MG63 (cell line): ENCODE results near the gene TSHZ2. TPM values are rescaled to one million over a fixed set of nuclear protein-coding genes. Genes with fewer than 3 reads are reported as not detected.
"Not testable (repeated sequence)": the region's sequence is repeated elsewhere in the genome, so short reads cannot be mapped to it uniquely, and the experiment has no call there.

Source experiments
- DNase-seq: peaks from one replicate; pipeline ENCODE4 v3.0.0-alpha.2; 2020
- H3K27me3 ChIP-seq: fragments of 250-450 bp; sonication (Bioruptor Pico); 2 replicates; pipeline ENCODE4 v1.5.1; 2020; ENCODE audit warnings: mild to moderate bottlenecking, moderate library complexity
- H3K36me3 ChIP-seq: fragments of 250-450 bp; sonication (Bioruptor Pico); 2 replicates; pipeline ENCODE4 v1.5.1; 2020; ENCODE audit warnings: mild to moderate bottlenecking, moderate library complexity
- H3K4me3 ChIP-seq: fragments of 250-450 bp; sonication (Bioruptor Pico); 2 replicates; pipeline ENCODE4 v1.5.1; 2020; ENCODE audit warnings: mild to moderate bottlenecking, moderate library complexity
- H3K9me3 ChIP-seq: fragments of 250-450 bp; sonication (Bioruptor Pico); 2 replicates; pipeline ENCODE4 v1.5.1; 2020; ENCODE audit warnings: mild to moderate bottlenecking, moderate library complexity
- total RNA-seq: library from RNA; depleted of rRNA; stranded (reverse); fragments of >200 nt; shearing (Covaris generic); gene quantifications from 2 replicates; pipeline ENCODE4 v1.2.3, GENCODE V29; 2014; ENCODE audit warnings: low replicate concordance

Gene TSHZ2
- total RNA-seq, 1 experiment from 2014 or later = not detected

DNA sequence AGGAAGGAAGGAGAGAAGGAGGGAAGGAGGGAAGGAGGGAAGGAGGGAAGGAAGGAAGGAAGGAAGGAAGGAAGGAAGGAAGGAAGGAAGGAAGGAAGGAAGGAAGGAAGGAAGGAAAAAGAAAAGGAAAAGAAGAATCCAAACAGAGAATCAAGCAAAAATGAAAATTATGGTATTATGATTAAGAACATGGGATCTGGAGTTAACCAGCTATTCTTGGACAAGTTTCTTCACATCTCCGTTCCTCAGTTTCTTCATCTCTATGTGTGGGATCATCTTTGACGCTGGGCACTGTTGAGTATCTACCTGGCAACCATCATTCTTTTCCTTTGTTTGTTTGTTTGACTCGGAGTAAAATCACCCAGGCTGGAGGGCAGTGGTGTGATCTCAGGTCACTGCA is 549.9 kb downstream of the TSHZ2 start:
- Histone ChIP-seq H3K9me3 (no peaks in the 10 kb centered on the region), H3K36me3 (no peaks in the 10 kb centered on the region), H3K27me3 (no peaks in the 10 kb centered on the region), H3K4me3 (no peak overlapping the region)
- no peak for DNase-seq

DNA sequence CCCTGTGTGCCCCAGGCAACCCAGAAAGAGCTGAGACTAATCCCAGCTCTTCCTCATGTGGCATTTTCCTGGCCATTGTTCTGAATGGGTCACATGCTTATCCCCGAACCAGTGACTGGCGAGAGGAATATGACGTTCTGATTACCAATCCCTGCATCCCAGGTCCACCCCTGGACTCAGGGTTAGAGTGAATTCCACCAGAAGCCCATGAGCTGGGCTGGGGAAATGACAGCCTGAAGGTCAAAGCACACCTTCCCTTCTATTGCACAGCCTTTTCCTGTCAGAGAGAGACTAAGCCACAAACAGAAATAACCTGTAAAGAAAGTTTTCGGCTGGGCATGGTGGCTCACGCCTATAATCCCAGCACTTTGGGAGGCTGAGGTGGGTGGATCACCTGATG is 550.5 kb downstream of the TSHZ2 start:
- Histone ChIP-seq H3K4me3 (no peak overlapping the region), H3K27me3 (no peaks in the 10 kb centered on the region), H3K36me3 (no peaks in the 10 kb centered on the region), H3K9me3 (no peaks in the 10 kb centered on the region)
- no peak for DNase-seq

DNA sequence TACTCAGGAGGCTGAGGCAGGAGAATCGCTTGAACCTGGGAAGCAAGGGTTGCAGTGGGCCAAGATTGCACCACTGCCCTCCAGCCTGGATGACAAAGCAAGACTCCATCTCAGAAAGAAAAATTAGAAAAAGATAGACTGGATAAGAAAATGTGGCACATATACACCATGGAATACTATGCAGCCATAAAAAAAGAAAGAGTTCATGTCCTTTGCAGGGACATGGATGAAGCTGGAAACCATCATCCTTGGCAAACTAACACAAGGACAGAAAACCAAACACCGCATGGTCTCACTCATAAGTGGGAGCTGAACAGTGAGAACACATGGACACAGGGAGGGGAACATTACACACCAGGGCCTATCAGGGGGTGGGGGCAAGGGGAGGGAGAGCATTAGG is 551.5 kb downstream of the TSHZ2 start:
- DNase-seq, H3K4me3 ChIP-seq, H3K9me3 ChIP-seq, H3K27me3 ChIP-seq, H3K36me3 ChIP-seq: not testable (repeated sequence)

DNA sequence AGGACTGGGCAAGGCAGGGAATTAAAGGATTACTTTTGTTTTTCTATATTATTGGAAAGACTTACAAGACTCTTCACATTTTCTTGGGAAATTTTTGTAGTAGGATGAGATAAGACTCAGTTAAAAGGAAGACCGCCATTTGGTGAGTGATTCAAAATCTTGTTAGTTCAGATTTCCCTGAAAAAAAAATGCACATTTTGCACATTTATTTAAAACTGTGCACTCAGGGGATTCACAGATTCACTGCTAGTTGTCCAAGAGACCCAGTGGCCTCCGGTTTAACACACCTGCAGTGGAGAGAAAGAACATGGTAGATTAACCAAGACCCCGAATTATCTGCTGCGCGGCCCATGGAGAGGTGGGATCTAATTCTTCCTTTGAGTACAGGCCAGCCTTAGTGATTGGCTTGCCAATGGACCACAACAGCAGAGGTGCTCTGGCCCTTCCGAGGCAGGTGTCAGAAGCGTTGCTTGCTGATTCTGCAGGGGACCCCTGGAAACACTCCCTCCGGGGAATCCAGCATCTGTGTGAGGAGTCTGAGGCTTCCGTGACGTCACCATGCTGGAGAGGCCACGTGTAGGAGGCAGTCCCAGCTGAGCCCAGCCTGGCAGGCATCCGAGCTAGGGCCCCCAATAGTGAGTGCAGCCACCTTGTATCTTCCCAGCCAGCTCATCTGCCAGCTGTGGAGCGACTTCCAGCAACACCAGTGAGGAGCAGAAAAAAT is 552.6 kb downstream of the TSHZ2 start:
- Histone ChIP-seq H3K4me3 (no peak overlapping the region), H3K36me3 (no peaks in the 10 kb centered on the region), H3K9me3 (no peaks in the 10 kb centered on the region), H3K27me3 (no peaks in the 10 kb centered on the region)
- DNase-seq = no peak

DNA sequence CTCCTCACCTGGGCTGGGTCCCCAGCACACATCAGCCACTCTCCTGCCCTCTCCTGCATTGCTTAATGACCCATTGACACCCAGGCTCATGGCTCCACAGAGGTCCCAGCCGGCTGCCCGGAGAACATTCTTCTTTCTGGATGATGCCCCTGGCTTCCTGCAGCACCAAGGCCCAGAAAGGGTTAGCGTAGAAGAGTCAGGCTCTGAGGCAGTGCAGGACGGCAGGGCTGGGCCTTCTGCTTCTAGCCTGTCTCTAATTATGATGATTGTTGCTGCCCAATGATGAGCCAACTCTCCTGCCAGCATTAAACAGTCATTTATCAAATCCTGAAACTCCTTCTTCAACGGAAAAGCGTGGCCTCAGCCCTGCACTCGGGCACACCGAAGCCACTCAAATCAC is 555.0 kb downstream of the TSHZ2 start:
- Histone ChIP-seq H3K27me3 (no peaks in the 10 kb centered on the region), H3K4me3 (no peak overlapping the region), H3K9me3 (no peaks in the 10 kb centered on the region), H3K36me3 (no peaks in the 10 kb centered on the region)
- no peak for DNase-seq

DNA sequence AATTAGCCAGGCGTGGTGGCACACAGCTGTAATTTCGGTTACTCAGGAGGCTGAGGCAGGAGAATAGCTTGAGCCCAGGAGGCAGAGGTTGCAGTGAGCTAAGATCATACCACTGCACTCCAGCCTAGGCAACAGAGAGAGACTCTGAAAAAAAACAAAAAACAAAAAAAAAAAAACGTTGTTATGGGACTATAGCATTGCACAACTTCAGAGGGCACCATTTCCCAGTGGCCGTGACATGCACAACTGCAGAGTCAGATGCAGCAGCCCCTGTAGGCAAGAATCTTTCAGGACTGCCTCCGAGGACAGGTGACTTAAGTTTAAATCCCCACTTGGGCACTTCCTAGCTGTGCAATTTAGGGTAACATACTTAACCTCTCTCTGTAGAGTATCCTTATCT is 557.5 kb downstream of the TSHZ2 start:
- Histone ChIP-seq H3K9me3 (no peaks in the 10 kb centered on the region), H3K27me3 (no peaks in the 10 kb centered on the region), H3K4me3 (no peak overlapping the region), H3K36me3 (no peaks in the 10 kb centered on the region)
- no peak for DNase-seq

DNA sequence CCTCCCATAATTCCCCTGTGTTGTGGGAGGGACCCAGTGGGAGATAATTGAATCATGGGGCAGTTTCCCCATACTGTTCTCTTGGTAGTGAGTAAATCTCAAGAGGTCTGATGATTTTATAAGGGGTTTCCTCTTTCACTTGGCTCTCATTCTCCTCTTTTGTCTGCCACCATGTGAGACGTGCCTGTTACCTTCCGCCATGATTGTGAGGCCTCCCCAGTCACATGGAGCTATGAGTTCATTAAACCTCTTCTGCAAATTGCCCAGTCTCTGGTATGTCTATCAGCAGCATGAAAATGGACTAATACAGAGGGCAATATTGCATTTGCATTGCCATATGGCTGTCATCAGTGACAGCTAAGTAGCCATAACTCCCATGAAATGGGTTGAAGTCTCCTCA is 558.3 kb downstream of the TSHZ2 start:
- Histone ChIP-seq H3K9me3 (no peaks in the 10 kb centered on the region), H3K27me3 (no peaks in the 10 kb centered on the region), H3K36me3 (no peaks in the 10 kb centered on the region), H3K4me3 (no peak overlapping the region)
- no peak for DNase-seq

DNA sequence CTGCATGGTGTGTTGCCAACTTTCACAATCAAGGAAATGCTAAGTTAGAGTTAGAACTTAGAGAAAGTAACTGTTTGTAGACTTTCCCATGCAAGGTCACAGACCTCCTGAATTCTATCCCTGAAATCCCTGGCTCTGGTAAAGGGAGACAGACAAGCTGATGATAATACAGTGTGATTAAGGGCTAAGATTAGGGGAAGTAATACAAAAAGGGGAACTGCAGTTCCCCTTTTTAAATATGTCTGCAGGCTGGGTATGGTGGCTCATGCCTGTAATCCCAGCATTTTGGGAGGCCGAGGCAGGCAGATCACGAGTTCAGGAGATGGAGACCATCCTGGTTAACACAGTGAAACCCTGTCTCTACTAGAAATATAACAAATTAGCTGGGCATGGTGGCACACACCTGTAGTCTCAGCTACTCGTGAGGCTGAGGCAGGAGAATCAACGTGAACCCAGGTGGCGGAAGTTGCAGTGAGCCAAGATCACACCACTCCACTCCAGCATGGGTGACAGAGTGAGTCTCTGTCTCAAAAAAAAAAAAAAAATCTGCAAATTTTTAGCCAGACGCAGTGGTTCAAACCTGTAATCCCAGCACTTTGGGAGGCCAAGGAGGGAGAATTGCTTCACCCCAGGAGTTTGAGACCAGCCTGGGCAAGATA is 560.6 kb downstream of the TSHZ2 start:
- H3K9me3 ChIP-seq, DNase-seq, H3K4me3 ChIP-seq, H3K27me3 ChIP-seq, H3K36me3 ChIP-seq: not testable (repeated sequence)

DNA sequence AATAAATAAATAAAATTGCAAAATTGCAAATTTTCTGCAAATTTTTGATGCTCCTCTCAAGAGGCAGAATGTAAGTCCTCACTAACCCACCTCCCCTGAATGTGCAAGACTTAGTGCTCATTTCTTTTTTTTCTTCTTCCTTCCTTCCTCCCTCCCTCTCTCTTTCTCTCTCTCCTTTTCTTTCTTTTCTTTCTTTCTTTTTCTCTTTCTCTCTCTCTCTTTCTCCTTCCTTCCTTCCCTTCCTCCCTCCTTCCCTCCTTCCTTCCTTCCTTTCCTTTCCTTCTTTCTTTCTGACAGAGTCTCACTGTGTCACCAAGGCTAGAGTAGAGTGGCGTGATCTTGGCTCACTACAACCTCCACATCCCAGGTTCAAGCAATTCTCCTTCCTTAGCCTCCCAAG is 561.3 kb downstream of the TSHZ2 start:
- Histone ChIP-seq H3K27me3 (no peaks in the 10 kb centered on the region), H3K4me3 (no peak overlapping the region), H3K36me3 (no peaks in the 10 kb centered on the region), H3K9me3 (no peaks in the 10 kb centered on the region)
- no peak for DNase-seq

DNA sequence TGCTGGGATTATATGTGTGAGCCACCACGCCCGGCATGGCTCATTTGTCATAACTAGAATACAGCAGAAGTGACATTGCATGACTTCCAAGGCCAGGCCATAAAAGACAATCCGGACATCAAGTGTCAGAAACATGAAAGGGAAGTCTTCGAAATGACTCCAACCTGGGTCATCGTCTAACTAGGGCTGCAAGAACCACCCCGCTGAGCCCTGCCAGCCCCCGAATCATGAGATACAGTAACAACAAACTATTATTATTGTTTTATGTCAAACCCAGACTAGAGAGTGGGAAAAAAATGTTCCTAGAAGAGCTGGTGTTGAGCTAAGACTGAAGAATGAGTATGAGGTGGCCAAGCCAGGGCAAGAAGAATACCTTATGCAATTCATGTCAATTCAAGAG is 561.9 kb downstream of the TSHZ2 start:
- no peaks in the 10 kb centered on the region for H3K9me3 ChIP-seq
- no peaks in the 10 kb centered on the region for H3K36me3 ChIP-seq
- DNase-seq = no peak
- no peaks in the 10 kb centered on the region for H3K27me3 ChIP-seq
- no peak overlapping the region for H3K4me3 ChIP-seq

DNA sequence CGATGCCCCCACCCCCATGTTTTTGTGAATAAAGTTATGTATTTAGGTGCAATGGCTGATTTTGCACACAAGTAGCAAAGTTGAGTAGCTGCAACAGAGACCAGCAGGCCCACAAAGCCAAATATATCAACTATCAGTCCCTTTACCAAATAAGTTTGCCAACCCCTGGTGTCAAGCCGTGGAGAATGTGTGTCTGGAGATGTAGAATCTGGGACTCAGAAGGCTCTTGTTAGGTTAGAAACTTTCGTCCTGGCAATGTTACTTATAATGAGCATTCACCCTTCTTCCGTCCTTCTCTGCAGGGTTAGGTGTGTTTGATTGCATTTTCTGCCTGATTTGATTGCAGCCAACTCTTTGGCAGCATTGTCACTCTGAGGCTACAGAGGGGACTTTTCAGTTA is 563.7 kb downstream of the TSHZ2 start:
- H3K36me3 ChIP-seq = no peaks in the 10 kb centered on the region
- H3K4me3 ChIP-seq = no peak overlapping the region
- no peaks in the 10 kb centered on the region for H3K27me3 ChIP-seq
- H3K9me3 ChIP-seq = no peaks in the 10 kb centered on the region
- no peak for DNase-seq

DNA sequence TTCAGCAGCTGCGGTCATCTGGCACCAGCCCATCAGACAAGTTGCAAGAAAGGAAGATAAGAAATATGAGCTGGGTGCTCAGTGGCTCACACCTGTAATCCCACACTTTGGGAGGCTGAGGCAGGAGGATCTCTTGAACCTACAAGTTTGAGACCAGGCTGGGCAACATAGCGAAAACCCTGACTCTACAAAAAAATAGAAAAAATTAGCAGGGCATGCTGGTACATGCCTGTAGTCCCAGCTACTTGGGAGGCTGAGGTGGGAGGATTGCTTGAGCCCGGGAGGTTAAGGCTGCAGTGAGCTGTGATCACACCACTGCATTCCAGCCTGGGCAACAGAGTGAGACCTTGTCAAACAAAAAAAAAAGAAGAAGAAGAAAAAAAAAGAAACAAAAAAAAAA is 564.2 kb downstream of the TSHZ2 start:
- not testable (repeated sequence) for H3K4me3 ChIP-seq, DNase-seq, H3K27me3 ChIP-seq, H3K36me3 ChIP-seq, H3K9me3 ChIP-seq

DNA sequence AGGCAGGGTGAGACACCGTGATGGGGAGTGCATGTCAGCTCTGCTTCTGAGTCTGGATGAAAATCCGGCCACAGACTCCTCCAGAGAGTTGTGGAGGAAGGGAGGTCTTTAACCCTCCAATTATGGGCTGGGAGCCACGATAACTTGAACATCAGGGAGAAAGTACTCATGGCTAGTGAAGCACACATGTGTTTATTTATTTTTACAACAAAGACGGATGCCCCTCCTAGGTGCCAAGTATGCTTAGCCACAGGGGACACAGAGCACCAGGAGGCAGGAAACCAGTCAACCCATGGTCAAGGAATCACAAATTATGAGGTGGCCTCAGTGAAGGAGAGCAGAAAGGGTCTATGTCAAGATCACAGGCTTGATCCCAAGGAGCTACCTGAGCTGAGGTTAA is 567.4 kb downstream of the TSHZ2 start:
- Histone ChIP-seq H3K4me3 (no peak overlapping the region), H3K27me3 (no peaks in the 10 kb centered on the region), H3K9me3 (no peaks in the 10 kb centered on the region), H3K36me3 (no peaks in the 10 kb centered on the region)
- DNase-seq = peak; percentile 53
